Measurements from ENCODE around the gene RMC1. TPM values are rescaled to one million over a fixed set of nuclear protein-coding genes. Genes with fewer than 3 reads are reported as not detected.
A peak's percentile ranks its signal among the peaks of the same experiment; 100 is the strongest.
"Not testable (repeated sequence)": the region's sequence is repeated elsewhere in the genome, so short reads cannot be mapped to it uniquely, and the experiment has no call there.

RMC1 gene
- total RNA-seq, 2 experiments from 2014 or later: 46.9 to 48.3 TPM

DNA sequence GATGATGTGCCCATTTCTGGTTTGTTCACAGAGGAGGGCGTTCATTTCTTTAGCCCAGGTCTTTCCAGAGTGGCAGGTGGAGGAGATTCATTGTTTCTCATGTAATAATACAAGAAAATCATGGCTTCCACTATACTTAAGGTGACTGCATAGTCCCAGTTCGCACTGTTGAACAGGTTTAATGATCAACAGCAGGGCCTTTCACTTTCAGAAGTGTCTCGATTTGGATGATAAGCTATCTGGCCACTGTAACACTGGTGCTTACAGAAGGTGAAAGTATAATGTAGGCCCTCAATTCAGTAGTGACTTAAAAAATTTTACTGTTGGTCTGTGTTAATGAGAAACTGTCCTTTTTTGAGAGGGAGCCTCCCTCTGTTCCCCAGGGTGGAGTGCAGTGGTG, 1.4 kb downstream of the RMC1 start:
- Mint-ChIP-seq H3K4me1 (ENCODE audit: low read depth) (peaks cover 45% of the 10 kb centered on the region), H3K27me3 (no peaks in the 10 kb centered on the region), H3K27ac (peak overlapping the region; percentile 87), H3K4me3 (peak overlapping the region; percentile 91), H3K9me3 (no peaks in the 10 kb centered on the region), H3K36me3 (ENCODE audit: low read depth) (peaks cover 44% of the 10 kb centered on the region)
- H3K4me1 ChIP-seq (ENCODE audit: insufficient read depth, low read length): peaks cover 38% of the 10 kb centered on the region
- DNase-seq (peak in 3 of 14 experiments; percentile 36 to 47 (median 46)), ATAC-seq (ENCODE audit: poor library complexity) (no peak)
- TF ChIP-seq, protein P1, sequence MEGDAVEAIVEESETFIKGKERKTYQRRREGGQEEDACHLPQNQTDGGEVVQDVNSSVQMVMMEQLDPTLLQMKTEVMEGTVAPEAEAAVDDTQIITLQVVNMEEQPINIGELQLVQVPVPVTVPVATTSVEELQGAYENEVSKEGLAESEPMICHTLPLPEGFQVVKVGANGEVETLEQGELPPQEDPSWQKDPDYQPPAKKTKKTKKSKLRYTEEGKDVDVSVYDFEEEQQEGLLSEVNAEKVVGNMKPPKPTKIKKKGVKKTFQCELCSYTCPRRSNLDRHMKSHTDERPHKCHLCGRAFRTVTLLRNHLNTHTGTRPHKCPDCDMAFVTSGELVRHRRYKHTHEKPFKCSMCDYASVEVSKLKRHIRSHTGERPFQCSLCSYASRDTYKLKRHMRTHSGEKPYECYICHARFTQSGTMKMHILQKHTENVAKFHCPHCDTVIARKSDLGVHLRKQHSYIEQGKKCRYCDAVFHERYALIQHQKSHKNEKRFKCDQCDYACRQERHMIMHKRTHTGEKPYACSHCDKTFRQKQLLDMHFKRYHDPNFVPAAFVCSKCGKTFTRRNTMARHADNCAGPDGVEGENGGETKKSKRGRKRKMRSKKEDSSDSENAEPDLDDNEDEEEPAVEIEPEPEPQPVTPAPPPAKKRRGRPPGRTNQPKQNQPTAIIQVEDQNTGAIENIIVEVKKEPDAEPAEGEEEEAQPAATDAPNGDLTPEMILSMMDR (IDR thresholded peaks at IDR 0.05): no peak
- CTCF ChIA-PET: interaction anchor here (1.2 kb wide), 1 partner anchor 11 kb away, joined by 4 read pairs; no protein-coding TSS in a partner anchor
- peak overlapping the region; percentile 76 for H3K4me3 ChIP-seq (ENCODE audit: low read length)
- H3K36me3 ChIP-seq (ENCODE audit: insufficient read depth, low read length): peaks cover 34% of the 10 kb centered on the region
- no peaks in the 10 kb centered on the region for H3K27me3 ChIP-seq (ENCODE audit: control insufficient read depth in 1 of 2, insufficient read depth in 2 of 2, low read length in 2 of 2)
- intact Hi-C loops (cut with DNase I, micrococcal nuclease): loop anchor here (5.0 to 10.0 kb wide), 5 partner anchors 83 to 1902 kb away; partner anchors contain the start of genes CABLES1 (in 1 of the 2), ESCO1 (in 1 of the 2), NPC1 (in 1 of the 2) and TTC39C (in 1 of the 2)
- H3K27ac ChIP-seq (ENCODE audit: low read depth in 1 of 2, low read length in 2 of 2): no peak overlapping the region
- POLR2A ChIA-PET: interaction anchor here (0.6 to 2.3 kb wide), 5 partner anchors 16 to 52 kb away, joined by 3 to 20 read pairs (median 3); partner anchors contain the start of gene RIOK3
- H3K9me3 ChIP-seq (ENCODE audit: control insufficient read depth in 1 of 2, insufficient read depth in 1 of 2, low read length in 2 of 2): no peaks in the 10 kb centered on the region

DNA sequence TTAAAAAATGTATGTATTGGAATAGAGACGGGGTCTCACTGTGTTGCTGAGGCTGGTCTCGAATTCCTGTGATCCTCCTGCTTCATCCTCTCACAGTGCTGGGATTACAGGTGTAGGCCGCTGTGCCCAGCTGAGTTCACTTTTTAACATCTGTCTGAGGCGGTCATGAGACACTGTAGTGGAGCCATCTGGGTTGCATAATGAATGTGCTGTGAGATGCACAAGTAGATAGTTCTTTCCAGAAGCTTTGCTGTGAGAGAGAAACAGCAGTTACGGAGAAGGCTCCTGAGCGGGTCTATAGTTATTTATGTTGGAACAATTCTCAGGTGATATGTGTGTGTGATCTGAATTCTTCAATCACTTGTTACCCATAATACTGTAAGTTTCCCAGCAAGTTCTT, 3.1 kb downstream of the RMC1 start:
- Histone ChIP-seq H3K36me3 (ENCODE audit: insufficient read depth, low read length) (peaks cover 49% of the 10 kb centered on the region), H3K4me1 (ENCODE audit: insufficient read depth, low read length) (peaks cover 38% of the 10 kb centered on the region), H3K9me3 (ENCODE audit: control insufficient read depth in 1 of 2, insufficient read depth in 1 of 2, low read length in 2 of 2) (no peaks in the 10 kb centered on the region), H3K27me3 (ENCODE audit: control insufficient read depth in 1 of 2, insufficient read depth in 2 of 2, low read length in 2 of 2) (no peaks in the 10 kb centered on the region), H3K27ac (ENCODE audit: low read depth in 1 of 2, low read length in 2 of 2) (no peak overlapping the region), H3K4me3 (ENCODE audit: low read length) (no peak overlapping the region)
- Mint-ChIP-seq H3K36me3 (ENCODE audit: low read depth) (peaks cover 59% of the 10 kb centered on the region), H3K4me3 (peak overlapping the region; percentile 10), H3K4me1 (ENCODE audit: low read depth) (peaks cover 45% of the 10 kb centered on the region), H3K27me3 (no peaks in the 10 kb centered on the region), H3K9me3 (no peaks in the 10 kb centered on the region), H3K27ac (peak overlapping the region; percentile 4)
- no peak for DNase-seq
- TF ChIP-seq, protein P1 (IDR thresholded peaks at IDR 0.05): no peak
- POLR2A ChIA-PET: no interaction called here
- ATAC-seq (ENCODE audit: poor library complexity): no peak
- CTCF ChIA-PET: no interaction called here
- intact Hi-C loops (cut with DNase I, micrococcal nuclease): loop anchor here (5.0 to 10.0 kb wide), 2 partner anchors 372 to 374 kb away; partner anchors contain the start of gene CABLES1 (in 1 of the 2)

DNA sequence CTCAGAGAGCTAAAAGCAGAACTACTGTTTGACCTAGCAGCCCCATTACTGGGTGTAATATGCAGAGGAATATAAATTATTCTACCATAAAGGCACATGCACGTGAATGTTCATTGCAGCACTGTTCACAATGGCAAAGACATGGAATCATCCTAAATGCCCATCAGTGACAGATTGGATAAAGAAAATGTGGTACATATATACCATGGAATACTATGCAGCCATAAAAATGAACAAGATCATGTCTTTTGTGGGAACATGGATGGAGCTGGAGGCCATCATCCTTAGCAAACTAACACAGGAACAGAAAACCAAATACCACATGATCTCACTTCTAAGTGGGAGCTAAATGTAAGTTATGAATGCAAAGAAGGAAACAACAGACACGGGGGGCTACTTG, 7.6 kb downstream of the RMC1 start:
- DNase-seq; H3K9me3 ChIP-seq (ENCODE audit: control insufficient read depth in 1 of 2, insufficient read depth in 1 of 2, low read length in 2 of 2); H3K4me3 ChIP-seq (ENCODE audit: low read length); H3K9me3 Mint-ChIP-seq; POLR2A ChIA-PET; ATAC-seq (ENCODE audit: poor library complexity); H3K27me3 Mint-ChIP-seq; intact Hi-C loops (cut with DNase I, micrococcal nuclease); H3K27me3 ChIP-seq (ENCODE audit: control insufficient read depth in 1 of 2, insufficient read depth in 2 of 2, low read length in 2 of 2); H3K4me3 Mint-ChIP-seq; H3K27ac ChIP-seq (ENCODE audit: low read depth in 1 of 2, low read length in 2 of 2): not testable (repeated sequence)
- CTCF ChIA-PET: interaction anchor here (1.2 kb wide), 1 partner anchor 76 kb away, joined by 3 read pairs; no protein-coding TSS in a partner anchor
- peaks cover 72% of the 10 kb centered on the region for H3K36me3 ChIP-seq (ENCODE audit: insufficient read depth, low read length)
- H3K4me1 ChIP-seq (ENCODE audit: insufficient read depth, low read length): peaks cover 14% of the 10 kb centered on the region
- Mint-ChIP-seq H3K36me3 (ENCODE audit: low read depth) (peaks cover 82% of the 10 kb centered on the region), H3K27ac (peak overlapping the region; percentile 14), H3K4me1 (ENCODE audit: low read depth) (peaks cover 36% of the 10 kb centered on the region)

DNA sequence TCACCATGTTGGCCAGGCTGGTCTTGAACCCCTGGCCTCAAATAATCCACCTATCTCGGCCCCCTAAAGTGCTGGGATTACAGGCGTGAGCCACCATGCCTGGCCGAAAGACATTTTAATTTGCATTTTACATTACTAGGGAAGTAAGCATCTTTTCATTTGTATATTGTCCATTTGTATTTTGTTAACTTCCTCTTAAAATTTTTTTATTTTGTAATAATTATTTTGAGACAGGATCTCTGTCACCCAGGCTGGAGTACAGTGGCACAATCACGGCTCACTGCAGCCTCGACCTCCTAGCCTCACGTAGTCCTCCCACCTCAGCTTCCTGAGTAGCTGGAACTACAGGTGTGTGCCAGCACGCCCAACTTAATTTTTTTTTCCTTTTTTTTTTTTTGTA, 8.9 kb downstream of the RMC1 start:
- CTCF ChIA-PET; H3K27ac ChIP-seq (ENCODE audit: low read depth in 1 of 2, low read length in 2 of 2); DNase-seq; H3K9me3 ChIP-seq (ENCODE audit: control insufficient read depth in 1 of 2, insufficient read depth in 1 of 2, low read length in 2 of 2); ATAC-seq (ENCODE audit: poor library complexity); H3K9me3 Mint-ChIP-seq; intact Hi-C loops (cut with DNase I, micrococcal nuclease); H3K4me3 ChIP-seq (ENCODE audit: low read length); H3K4me3 Mint-ChIP-seq; H3K27me3 Mint-ChIP-seq; H3K27me3 ChIP-seq (ENCODE audit: control insufficient read depth in 1 of 2, insufficient read depth in 2 of 2, low read length in 2 of 2): not testable (repeated sequence)
- Mint-ChIP-seq H3K36me3 (ENCODE audit: low read depth) (peaks cover 81% of the 10 kb centered on the region), H3K27ac (peak overlapping the region; percentile 68), H3K4me1 (ENCODE audit: low read depth) (peaks cover 31% of the 10 kb centered on the region)
- POLR2A ChIA-PET: interaction anchor here (0.7 to 1.6 kb wide), 3 partner anchors 24 to 85 kb away, joined by 3 read pairs; no protein-coding TSS in a partner anchor
- Histone ChIP-seq H3K36me3 (ENCODE audit: insufficient read depth, low read length) (peaks cover 70% of the 10 kb centered on the region), H3K4me1 (ENCODE audit: insufficient read depth, low read length) (peaks cover 15% of the 10 kb centered on the region)

Measured in CD4-positive, alpha-beta T cell (primary cell).